Stimulated activated naive CD4-positive, alpha-beta T cell treated with Interleukin-2 at 50 U/mL for 16 hours (primary cell): ENCODE measurements around the gene TMC3.

ENCODE experiments used
- DNase-seq: peaks from one replicate; lab custom pipeline; 2025; lab: John Stamatoyannopoulos, UW

Gene TMC3

GRCh38 chr15:81322676-81323253 is 51.2 kb downstream of the TMC3 start:
- DNase-seq = no peak

GRCh38 chr15:81321667-81322066 is 52.3 kb downstream of the TMC3 start:
- no peak for DNase-seq

- no peak for DNase-seq
Observed at GRCh38 chr15:81317642-81318017, 56.4 kb downstream of the TMC3 start.

- no peak for DNase-seq
Observed at GRCh38 chr15:81316267-81316666, 57.7 kb downstream of the TMC3 start.

GRCh38 chr15:81315452-81316175 is 58.4 kb downstream of the TMC3 start:
- DNase-seq = no peak

- no peak for DNase-seq
Observed at GRCh38 chr15:81314378-81314777, 59.6 kb downstream of the TMC3 start.

GRCh38 chr15:81313686-81314085 is 60.3 kb downstream of the TMC3 start:
- DNase-seq = no peak

GRCh38 chr15:81312790-81313543 is 61.0 kb downstream of the TMC3 start:
- no peak for DNase-seq

GRCh38 chr15:81311752-81312464 is 62.1 kb downstream of the TMC3 start:
- no peak for DNase-seq

GRCh38 chr15:81310480-81310879 is 63.5 kb downstream of the TMC3 start:
- no peak for DNase-seq

GRCh38 chr15:81309647-81310450 is 64.2 kb downstream of the TMC3 start:
- DNase-seq = no peak

- DNase-seq = no peak
Observed at GRCh38 chr15:81308260-81308659, 65.8 kb downstream of the TMC3 start.

GRCh38 chr15:81304226-81304625 is 69.8 kb downstream of the TMC3 start:
- no peak for DNase-seq

- DNase-seq = no peak
Observed at GRCh38 chr15:81303244-81304225, 70.5 kb downstream of the TMC3 start.

GRCh38 chr15:81302701-81303109 is 71.3 kb downstream of the TMC3 start:
- DNase-seq = no peak

- peak; percentile 21 for DNase-seq
Observed at GRCh38 chr15:81301815-81302399, 72.1 kb downstream of the TMC3 start.

- no peak for DNase-seq
Observed at GRCh38 chr15:81301385-81301784, 72.6 kb downstream of the TMC3 start.

GRCh38 chr15:81299630-81300273 is 74.3 kb downstream of the TMC3 start:
- no peak for DNase-seq

- DNase-seq = no peak
Observed at GRCh38 chr15:81299156-81299555, 74.9 kb downstream of the TMC3 start.

- no peak for DNase-seq
Observed at GRCh38 chr15:81298611-81299010, 75.4 kb downstream of the TMC3 start.
